ENCODE results near the gene MYO9A.
"Not testable (repeated sequence)": the region's sequence is repeated elsewhere in the genome, so short reads cannot be mapped to it uniquely, and the experiment has no call there.

DNA sequence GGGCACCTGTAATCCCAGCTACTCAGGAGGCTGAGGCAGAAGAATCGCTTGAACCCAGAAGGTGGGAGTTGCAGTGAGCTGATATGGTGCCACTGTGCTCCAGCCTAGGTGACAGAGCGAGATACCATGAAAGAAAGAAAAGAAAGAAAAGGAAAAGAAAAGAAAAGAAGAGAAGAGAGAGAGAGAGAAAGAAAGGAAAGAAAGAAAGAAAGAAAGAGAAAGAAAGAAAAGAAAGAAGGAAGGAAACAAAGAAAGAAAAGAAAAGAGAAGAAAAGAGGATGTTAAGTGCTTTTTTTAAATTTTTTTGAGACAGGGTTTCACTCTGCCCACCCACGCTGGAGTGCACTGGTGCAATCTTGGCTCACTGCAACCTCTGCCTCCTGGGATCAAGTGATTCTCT is 103.4 kb downstream of the MYO9A start:
- not testable (repeated sequence) for TF ChIP-seq POLR2AphosphoS5, GABPA (IDR thresholded peaks at IDR 0.05; ENCODE audit: low read depth)
- TF ChIP-seq, protein P1, sequence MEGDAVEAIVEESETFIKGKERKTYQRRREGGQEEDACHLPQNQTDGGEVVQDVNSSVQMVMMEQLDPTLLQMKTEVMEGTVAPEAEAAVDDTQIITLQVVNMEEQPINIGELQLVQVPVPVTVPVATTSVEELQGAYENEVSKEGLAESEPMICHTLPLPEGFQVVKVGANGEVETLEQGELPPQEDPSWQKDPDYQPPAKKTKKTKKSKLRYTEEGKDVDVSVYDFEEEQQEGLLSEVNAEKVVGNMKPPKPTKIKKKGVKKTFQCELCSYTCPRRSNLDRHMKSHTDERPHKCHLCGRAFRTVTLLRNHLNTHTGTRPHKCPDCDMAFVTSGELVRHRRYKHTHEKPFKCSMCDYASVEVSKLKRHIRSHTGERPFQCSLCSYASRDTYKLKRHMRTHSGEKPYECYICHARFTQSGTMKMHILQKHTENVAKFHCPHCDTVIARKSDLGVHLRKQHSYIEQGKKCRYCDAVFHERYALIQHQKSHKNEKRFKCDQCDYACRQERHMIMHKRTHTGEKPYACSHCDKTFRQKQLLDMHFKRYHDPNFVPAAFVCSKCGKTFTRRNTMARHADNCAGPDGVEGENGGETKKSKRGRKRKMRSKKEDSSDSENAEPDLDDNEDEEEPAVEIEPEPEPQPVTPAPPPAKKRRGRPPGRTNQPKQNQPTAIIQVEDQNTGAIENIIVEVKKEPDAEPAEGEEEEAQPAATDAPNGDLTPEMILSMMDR (IDR thresholded peaks at IDR 0.05; ENCODE audit: insufficient read depth, low read length), result not testable (repeated sequence)
